HCT116 (cell line): ENCODE results near the gene ADGRB2. TPM values are rescaled to one million over a fixed set of nuclear protein-coding genes. Genes with fewer than 3 reads are reported as not detected.

Experiments
- ATAC-seq: fragments of 200-7000 bp; cut with Tn5 transposase; 2 replicates; pipeline ENCODE4 v1.9.1; 2020; ENCODE audit warnings: mild to moderate bottlenecking, moderate library complexity
- BruUV-seq: library from RNA; stranded (reverse); fragments of 400-500 nt; replicated peaks from 2 replicates; lab custom pipeline; 2021; lab: Mats Ljungman, UMichigan
- CTCF ChIA-PET: fragments of 300-600 bp; sonication (Branson Sonifier 250); formaldehyde crosslinking; loops from one replicate; lab custom pipeline; 2021; ENCODE audit warnings: antibody characterized with exemption; lab: Charles Lee
- POLR2A ChIA-PET: fragments of 300-600, 350-600 bp; sonication (Branson Sonifier 250); formaldehyde crosslinking; loops from one replicate; lab custom pipeline; 2021; ENCODE audit warnings: antibody characterized with exemption; lab: Charles Lee
- RAD21 ChIA-PET, 2 experiments: fragments of 300-600 bp; sonication (Branson Sonifier 250); formaldehyde crosslinking; loops; one replicate each; lab custom pipeline; 2023; ENCODE audit warnings: low total read pairs in 2 of 2; ENCODE audit not compliant: uncharacterized antibody in 2 of 2, unreplicated experiment in 2 of 2, low non-redundant PET in 1 of 2; lab: Charles Lee
- DNase-seq: peaks from one replicate; pipeline ENCODE4 v3.0.0-alpha.2; 2010; ENCODE audit warnings: low read depth, low spot score
- H2AFZ ChIP-seq: fragments of 200-600 bp; shearing (Covaris generic), sonication (generic); 2 replicates; pipeline ENCODE4 v1.6.1; 2017; ENCODE audit warnings: low read depth, mixed run types, mixed read lengths, antibody characterized with exemption, low read length; ENCODE audit not compliant: poor library complexity, severe bottlenecking
- H3K27ac ChIP-seq: 2 replicates; pipeline ENCODE4 v1.5.1; 2012; ENCODE audit warnings: low read depth, low read length
- H3K27me3 ChIP-seq: fragments of 200-600 bp; sonication (generic); 2 replicates; pipeline ENCODE4 v1.6.1; 2016; ENCODE audit warnings: mixed run types, low read length, mixed read lengths; ENCODE audit not compliant: insufficient read depth
- H3K36me3 ChIP-seq, 2 experiments: fragments of 200-500 bp in 1 of 2; fragments of 200-600 bp in 1 of 2; sonication (Bioruptor generic) in 1 of 2; sonication (generic) in 1 of 2; 2 replicates each; pipeline versions ENCODE4 v1.5.1 to v1.6.1; 2014 to 2016; ENCODE audit warnings: low read length in 2 of 2, inconsistent platforms in 1 of 2, mixed read lengths in 1 of 2, mixed run types in 1 of 2; ENCODE audit not compliant: insufficient read depth in 2 of 2, control insufficient read depth in 1 of 2
- H3K4me1 ChIP-seq, 2 experiments: fragments of 200-600 bp in 1 of 2; sonication (generic) in 1 of 2; 2 replicates each; pipeline versions ENCODE4 v1.5.1 to v1.6.1; 2012 to 2017; ENCODE audit warnings: low read length in 2 of 2, inconsistent platforms in 1 of 2, mild to moderate bottlenecking in 1 of 2, mixed read lengths in 1 of 2, mixed run types in 1 of 2, moderate library complexity in 1 of 2; ENCODE audit not compliant: insufficient read depth in 2 of 2, control insufficient read depth in 1 of 2
- H3K4me2 ChIP-seq: fragments of 200-600 bp; sonication (generic); 2 replicates; pipeline ENCODE4 v1.6.1; 2017; ENCODE audit warnings: mixed run types, low read length, mixed read lengths
- H3K4me3 ChIP-seq, 2 experiments: fragments of 200-600 bp in 1 of 2; sonication (generic) in 1 of 2; replicated peaks in 1 of 2; 2 replicates each; pipeline ENCODE4 v1.5.1; 2011 to 2016; ENCODE audit warnings: low read length in 2 of 2, control low read depth in 1 of 2, low read depth in 1 of 2, mild to moderate bottlenecking in 1 of 2, mixed read lengths in 1 of 2, mixed run types in 1 of 2
- H3K79me2 ChIP-seq: fragments of 200-600 bp; sonication (generic); 2 replicates; pipeline ENCODE4 v1.6.1; 2017; ENCODE audit warnings: mild to moderate bottlenecking, mixed run types, low read length, moderate library complexity, mixed read lengths; ENCODE audit not compliant: insufficient read depth
- H3K9ac ChIP-seq: fragments of 200-600 bp; sonication (generic); 2 replicates; pipeline ENCODE4 v1.6.1; 2016; ENCODE audit warnings: low read length, mixed read lengths
- H3K9me2 ChIP-seq: fragments of 200-600 bp; sonication (generic), shearing (Covaris generic); 2 replicates; pipeline ENCODE4 v1.6.1; 2017; ENCODE audit warnings: mixed run types, mild to moderate bottlenecking, moderate library complexity; ENCODE audit not compliant: insufficient read depth
- H3K9me3 ChIP-seq, 2 experiments: fragments of 200-500 bp in 1 of 2; fragments of 200-600 bp in 1 of 2; sonication (Bioruptor generic) in 1 of 2; sonication (generic) in 1 of 2; 2 replicates each; pipeline ENCODE4 v1.6.1; 2014 to 2017; ENCODE audit warnings: low read length in 2 of 2, mixed read lengths in 2 of 2, inconsistent platforms in 1 of 2, low read depth in 1 of 2, mild to moderate bottlenecking in 1 of 2, mixed run types in 1 of 2, moderate library complexity in 1 of 2; ENCODE audit not compliant: control insufficient read depth in 1 of 2, insufficient read depth in 1 of 2
- H4K20me1 ChIP-seq: fragments of 200-600 bp; sonication (generic), shearing (Covaris generic); 2 replicates; pipeline ENCODE4 v1.6.1; 2017; ENCODE audit warnings: mixed run types, mild to moderate bottlenecking, moderate library complexity; ENCODE audit not compliant: insufficient read depth
- CEBPB ChIP-seq: IDR thresholded peaks from 2 replicates; pipeline ENCODE4 v1.6.1; 2012; ENCODE audit warnings: low read depth
- ELF1 ChIP-seq: IDR thresholded peaks from 2 replicates; pipeline ENCODE4 v1.6.1; 2012; ENCODE audit warnings: low read depth, borderline replicate concordance
- EZH2 ChIP-seq: fragments of 200-600 bp; sonication (generic); IDR thresholded peaks from 2 replicates; pipeline ENCODE4 v1.6.1; 2017; ENCODE audit warnings: antibody characterized with exemption, mixed run types
- EZH2phosphoT487 ChIP-seq: fragments of 200-600 bp; IDR thresholded peaks from 2 replicates; pipeline ENCODE4 v1.6.1; 2018; ENCODE audit warnings: antibody characterized with exemption, borderline replicate concordance
- JUND ChIP-seq: IDR thresholded peaks from 2 replicates; pipeline ENCODE4 v1.6.1; 2012
- POLR2AphosphoS5 ChIP-seq: IDR thresholded peaks from 2 replicates; pipeline ENCODE4 v1.6.1; 2011; ENCODE audit warnings: mild to moderate bottlenecking, low read depth, low read length, moderate library complexity
- RAD21 ChIP-seq: IDR thresholded peaks from 2 replicates; pipeline ENCODE4 v1.6.1; 2012; ENCODE audit warnings: low read depth, mild to moderate bottlenecking
- SP1 ChIP-seq: IDR thresholded peaks from 2 replicates; pipeline ENCODE4 v1.6.1; 2012; ENCODE audit warnings: low read depth
- SRF ChIP-seq: IDR thresholded peaks from 2 replicates; pipeline ENCODE4 v1.6.1; 2012; ENCODE audit warnings: low read depth
- TCF7L2 ChIP-seq: IDR thresholded peaks from 2 replicates; pipeline ENCODE4 v1.7.0; 2011; ENCODE audit warnings: borderline replicate concordance, inconsistent platforms; ENCODE audit not compliant: insufficient read depth, insufficient read length; ENCODE audit errors: extremely low read depth
- YY1 ChIP-seq: IDR thresholded peaks from 2 replicates; pipeline ENCODE4 v1.6.1; 2011; ENCODE audit warnings: low read length, low read depth, moderate library complexity, mild to moderate bottlenecking; ENCODE audit not compliant: insufficient replicate concordance; ENCODE audit errors: extremely low read depth
- ZFX ChIP-seq: fragments of 450-650 bp; IDR thresholded peaks from 2 replicates; pipeline ENCODE4 v1.6.1; 2017
- intact Hi-C: fragments of 100-400 bp; cut with micrococcal nuclease; formaldehyde crosslinking; loops from 2 replicates; pipeline ENCODE4 v1.10.0; 2022
- total RNA-seq: library from RNA; stranded (reverse); gene quantifications from one replicate; pipeline ENCODE4 v1.2.1, GENCODE V29; 2021; ENCODE audit not compliant: unreplicated experiment
- TF ChIP-seq, protein P1 (sequence below), 3 experiments: fragments of 200-600 bp in 1 of 3; sonication (generic) in 1 of 3; IDR thresholded peaks in 2 of 3; conservative IDR thresholded peaks in 1 of 3; 2 replicates each; pipeline ENCODE4 v1.5.1; 2012 to 2017; ENCODE audit warnings: low read depth in 2 of 3, low read length in 2 of 3, antibody characterized with exemption in 1 of 3, borderline replicate concordance in 1 of 3, control low read depth in 1 of 3, mild to moderate bottlenecking in 1 of 3, mixed read lengths in 1 of 3, mixed run types in 1 of 3, moderate library complexity in 1 of 3; ENCODE audit not compliant: insufficient read depth in 1 of 3
- TF ChIP-seq, protein P2 (sequence below): IDR thresholded peaks from 2 replicates; pipeline ENCODE4 v1.6.1; 2011; ENCODE audit warnings: mild to moderate bottlenecking, low read length, moderate library complexity; ENCODE audit not compliant: insufficient replicate concordance; ENCODE audit errors: extremely low read depth
- TF ChIP-seq, protein P3 (sequence below): IDR thresholded peaks from 2 replicates; pipeline ENCODE4 v1.6.1; 2012

ADGRB2 gene
- total RNA-seq, 1 experiment from 2014 or later, result 10.1 TPM

DNA sequence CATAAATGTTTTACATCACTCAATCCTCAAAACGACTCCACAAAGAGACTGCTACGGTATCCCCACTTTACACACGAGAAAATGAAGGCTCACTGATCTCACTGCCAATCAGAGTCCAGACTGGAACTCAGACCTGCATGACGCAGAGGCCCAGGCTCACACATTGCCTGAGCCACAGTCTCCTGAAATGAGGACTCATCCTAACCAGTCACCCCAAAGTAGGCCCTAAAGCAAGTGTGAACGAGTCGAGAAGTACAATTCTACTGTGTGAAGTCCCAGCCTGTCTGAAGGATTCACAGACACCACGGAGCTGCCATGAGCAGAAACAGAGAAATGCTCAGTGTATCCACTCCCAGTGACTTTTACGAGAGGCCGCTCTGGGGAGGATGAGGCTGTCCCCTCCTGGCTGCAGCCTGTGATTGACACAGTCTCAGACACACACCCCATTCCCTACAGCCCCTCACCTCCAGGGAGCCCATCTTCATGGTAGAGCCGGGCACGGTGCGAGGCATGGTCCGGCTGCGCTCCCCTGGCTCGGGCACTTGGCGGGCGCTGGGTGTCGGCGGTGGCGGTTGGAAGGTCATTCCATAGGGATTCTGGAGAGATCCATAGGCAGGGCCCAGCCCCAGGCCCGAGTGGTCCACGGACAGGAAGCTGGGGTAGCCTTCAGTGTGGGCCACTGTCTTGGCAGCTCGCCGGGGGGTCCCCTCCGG lies 33.6 kb downstream of the ADGRB2 start:
- DNase-seq (no peak), ATAC-seq (no peak)
- H3K9me3 ChIP-seq, result no peaks in the 10 kb centered on the region
- CTCF ChIA-PET, result interaction anchor here (1.5 kb wide), 1 partner anchor 15 kb away, joined by 6 read pairs; no protein-coding TSS in a partner anchor
- RAD21 ChIA-PET, result no interaction called here
- H3K79me2 ChIP-seq, result no peaks in the 10 kb centered on the region
- no peaks in the 10 kb centered on the region for H3K9me2 ChIP-seq
- BruUV-seq, result no TSS peak
- intact Hi-C loops, result no loop called here
- no peak overlapping the region for H3K4me3 ChIP-seq
- H3K27ac ChIP-seq, result no peak overlapping the region
- POLR2A ChIA-PET, result no interaction called here
- H4K20me1 ChIP-seq, result no peaks in the 10 kb centered on the region
- no peaks in the 10 kb centered on the region; a peak in 1 of 4 replicates for H3K36me3 ChIP-seq
- no peaks in the 10 kb centered on the region for H3K27me3 ChIP-seq
- H3K9ac ChIP-seq, result no peak overlapping the region
- no peak overlapping the region for H2AFZ ChIP-seq
- no peak overlapping the region for H3K4me2 ChIP-seq
- no peaks in the 10 kb centered on the region; a peak in 1 of 4 replicates for H3K4me1 ChIP-seq
- TF ChIP-seq, protein P1, sequence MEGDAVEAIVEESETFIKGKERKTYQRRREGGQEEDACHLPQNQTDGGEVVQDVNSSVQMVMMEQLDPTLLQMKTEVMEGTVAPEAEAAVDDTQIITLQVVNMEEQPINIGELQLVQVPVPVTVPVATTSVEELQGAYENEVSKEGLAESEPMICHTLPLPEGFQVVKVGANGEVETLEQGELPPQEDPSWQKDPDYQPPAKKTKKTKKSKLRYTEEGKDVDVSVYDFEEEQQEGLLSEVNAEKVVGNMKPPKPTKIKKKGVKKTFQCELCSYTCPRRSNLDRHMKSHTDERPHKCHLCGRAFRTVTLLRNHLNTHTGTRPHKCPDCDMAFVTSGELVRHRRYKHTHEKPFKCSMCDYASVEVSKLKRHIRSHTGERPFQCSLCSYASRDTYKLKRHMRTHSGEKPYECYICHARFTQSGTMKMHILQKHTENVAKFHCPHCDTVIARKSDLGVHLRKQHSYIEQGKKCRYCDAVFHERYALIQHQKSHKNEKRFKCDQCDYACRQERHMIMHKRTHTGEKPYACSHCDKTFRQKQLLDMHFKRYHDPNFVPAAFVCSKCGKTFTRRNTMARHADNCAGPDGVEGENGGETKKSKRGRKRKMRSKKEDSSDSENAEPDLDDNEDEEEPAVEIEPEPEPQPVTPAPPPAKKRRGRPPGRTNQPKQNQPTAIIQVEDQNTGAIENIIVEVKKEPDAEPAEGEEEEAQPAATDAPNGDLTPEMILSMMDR (IDR thresholded peaks at IDR 0.05 in 2 of 3, conservative IDR thresholded peaks at IDR 0.05 in 1 of 3; ENCODE audit: borderline replicate concordance in 1 of 3, insufficient read depth in 1 of 3, low read depth in 2 of 3, low read length in 2 of 3), result no peak
- TF ChIP-seq, protein P2, sequence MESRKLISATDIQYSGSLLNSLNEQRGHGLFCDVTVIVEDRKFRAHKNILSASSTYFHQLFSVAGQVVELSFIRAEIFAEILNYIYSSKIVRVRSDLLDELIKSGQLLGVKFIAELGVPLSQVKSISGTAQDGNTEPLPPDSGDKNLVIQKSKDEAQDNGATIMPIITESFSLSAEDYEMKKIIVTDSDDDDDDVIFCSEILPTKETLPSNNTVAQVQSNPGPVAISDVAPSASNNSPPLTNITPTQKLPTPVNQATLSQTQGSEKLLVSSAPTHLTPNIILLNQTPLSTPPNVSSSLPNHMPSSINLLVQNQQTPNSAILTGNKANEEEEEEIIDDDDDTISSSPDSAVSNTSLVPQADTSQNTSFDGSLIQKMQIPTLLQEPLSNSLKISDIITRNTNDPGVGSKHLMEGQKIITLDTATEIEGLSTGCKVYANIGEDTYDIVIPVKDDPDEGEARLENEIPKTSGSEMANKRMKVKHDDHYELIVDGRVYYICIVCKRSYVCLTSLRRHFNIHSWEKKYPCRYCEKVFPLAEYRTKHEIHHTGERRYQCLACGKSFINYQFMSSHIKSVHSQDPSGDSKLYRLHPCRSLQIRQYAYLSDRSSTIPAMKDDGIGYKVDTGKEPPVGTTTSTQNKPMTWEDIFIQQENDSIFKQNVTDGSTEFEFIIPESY, result no peak
- no peak for TF ChIP-seq SP1
- TF ChIP-seq TCF7L2, result no peak
- TF ChIP-seq EZH2, result no peak
- TF ChIP-seq CEBPB, result no peak
- TF ChIP-seq POLR2AphosphoS5, result no peak
- TF ChIP-seq YY1, result no peak
- no peak for TF ChIP-seq EZH2phosphoT487
- TF ChIP-seq, protein P3, sequence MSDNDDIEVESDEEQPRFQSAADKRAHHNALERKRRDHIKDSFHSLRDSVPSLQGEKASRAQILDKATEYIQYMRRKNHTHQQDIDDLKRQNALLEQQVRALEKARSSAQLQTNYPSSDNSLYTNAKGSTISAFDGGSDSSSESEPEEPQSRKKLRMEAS, result no peak
- no peak for TF ChIP-seq JUND
- no peak for TF ChIP-seq SRF
- no peak for TF ChIP-seq RAD21
- TF ChIP-seq ELF1, result no peak
- no peak for TF ChIP-seq ZFX
- TF ChIP-seq, all 23 proteins: peak for 0
